Smooth muscle cell (in vitro differentiated cells): Measurements from ENCODE around the gene PRSS38. TPM values are rescaled to one million over a fixed set of nuclear protein-coding genes. Genes with fewer than 3 reads are reported as not detected.
"Not testable (repeated sequence)": the region's sequence is repeated elsewhere in the genome, so short reads cannot be mapped to it uniquely, and the experiment has no call there.

Source experiments
- DNase-seq: peaks from one replicate; lab custom pipeline; 2025; ENCODE audit not compliant: unreplicated experiment; lab: John Stamatoyannopoulos, UW
- H2AFZ ChIP-seq: fragments of 200-600 bp; sonication (generic); 2 replicates; pipeline ENCODE4 v1.6.0; 2016; ENCODE audit warnings: antibody characterized with exemption, low read depth, mild to moderate bottlenecking
- H3F3A ChIP-seq: fragments of 200-600 bp; sonication (generic); 2 replicates; pipeline ENCODE4 v1.6.0; 2017; ENCODE audit warnings: antibody characterized with exemption, low read depth
- H3K27ac ChIP-seq: fragments of 200-600 bp; sonication (generic); 2 replicates; pipeline ENCODE4 v1.5.1; 2016; ENCODE audit warnings: low read depth, mild to moderate bottlenecking
- H3K27me3 ChIP-seq: fragments of 200-600 bp; sonication (generic); 2 replicates; pipeline ENCODE4 v1.6.1; 2016; ENCODE audit warnings: low read depth, mild to moderate bottlenecking
- H3K36me3 ChIP-seq: fragments of 200-600 bp; sonication (generic); 2 replicates; pipeline ENCODE4 v1.5.1; 2016; ENCODE audit warnings: low read depth
- H3K4me1 ChIP-seq: fragments of 200-600 bp; sonication (generic); 2 replicates; pipeline ENCODE4 v1.5.1; 2016; ENCODE audit warnings: low read depth
- H3K4me2 ChIP-seq: fragments of 200-600 bp; sonication (generic); 2 replicates; pipeline ENCODE4 v1.6.0; 2016; ENCODE audit warnings: mild to moderate bottlenecking
- H3K4me3 ChIP-seq: fragments of 200-600 bp; sonication (generic); 2 replicates; pipeline ENCODE4 v1.5.1; 2016; ENCODE audit warnings: mild to moderate bottlenecking
- H3K79me2 ChIP-seq: fragments of 200-600 bp; sonication (generic); 2 replicates; pipeline ENCODE4 v1.6.0; 2016; ENCODE audit warnings: low read depth, mild to moderate bottlenecking
- H3K9ac ChIP-seq: fragments of 200-600 bp; sonication (generic); 2 replicates; pipeline ENCODE4 v1.6.0; 2016; ENCODE audit warnings: low read depth
- H3K9me3 ChIP-seq: fragments of 200-600 bp; sonication (generic); replicated peaks from 2 replicates; pipeline ENCODE4 v1.5.1; 2016; ENCODE audit warnings: low read depth
- H4K20me1 ChIP-seq: fragments of 200-600 bp; sonication (generic); 2 replicates; pipeline ENCODE4 v1.6.0; 2016; ENCODE audit warnings: low read depth
- CTCF ChIP-seq: fragments of 200-600 bp; sonication (generic); IDR thresholded peaks from 2 replicates; pipeline ENCODE4 v1.5.1; 2017; ENCODE audit warnings: borderline replicate concordance, mild to moderate bottlenecking, antibody characterized with exemption; ENCODE audit not compliant: insufficient read depth, poor library complexity, severe bottlenecking
- WGBS: methylation state at CpG from one replicate; pipeline ENCODE4 v1.1.7; 2016; ENCODE audit warnings: low lambda C conversion rate; 5-methylcytosine and 5-hydroxymethylcytosine counted together
- polyA plus RNA-seq: library from polyadenylated mRNA; unstranded; fragments of >200 nt; fragmentation: Nextera tagmentation; extraction: Ambion mirVana; gene quantifications from 2 replicates; pipeline ENCODE4 v1.2.1, GENCODE V29; 2016
- total RNA-seq: library from RNA; depleted of rRNA; stranded (reverse); fragments of >200 nt; gene quantifications from 2 replicates; pipeline ENCODE4 v1.2.3, GENCODE V29; 2014

Gene PRSS38
- total and polyA plus RNA-seq, 2 experiments from 2014 or later, result not detected

GRCh38 chr1:227869279-227869842, 53.9 kb downstream of the PRSS38 start:
- no peaks in the 10 kb centered on the region for H3K36me3 ChIP-seq
- H3K4me2 ChIP-seq, result no peak overlapping the region
- no peaks in the 10 kb centered on the region for H3K4me1 ChIP-seq
- no peaks in the 10 kb centered on the region for H3K9me3 ChIP-seq
- no peak overlapping the region for H2AFZ ChIP-seq
- no peaks in the 10 kb centered on the region for H3K27me3 ChIP-seq
- no peak for TF ChIP-seq CTCF
- no peak for DNase-seq
- no peaks in the 10 kb centered on the region for H3F3A ChIP-seq
- H3K4me3 ChIP-seq, result no peak overlapping the region
- no peaks in the 10 kb centered on the region for H4K20me1 ChIP-seq
- no peaks in the 10 kb centered on the region for H3K79me2 ChIP-seq
- H3K27ac ChIP-seq, result no peak overlapping the region
- WGBS, result 85% methylated on average over 5 of the region's 5 CpGs
- no peak overlapping the region for H3K9ac ChIP-seq

GRCh38 chr1:227869851-227870305, 54.4 kb downstream of the PRSS38 start:
- H2AFZ ChIP-seq, result no peak overlapping the region
- no peak overlapping the region for H3K9ac ChIP-seq
- no peak for TF ChIP-seq CTCF
- no peak for DNase-seq
- no peaks in the 10 kb centered on the region for H3K9me3 ChIP-seq
- H3K27me3 ChIP-seq, result no peaks in the 10 kb centered on the region
- no peaks in the 10 kb centered on the region for H4K20me1 ChIP-seq
- no peaks in the 10 kb centered on the region for H3K36me3 ChIP-seq
- H3K79me2 ChIP-seq, result no peaks in the 10 kb centered on the region
- 85% methylated on average over 5 of the region's 5 CpGs for WGBS
- H3K4me1 ChIP-seq, result no peaks in the 10 kb centered on the region
- H3K4me3 ChIP-seq, result no peak overlapping the region
- H3K4me2 ChIP-seq, result no peak overlapping the region
- H3K27ac ChIP-seq, result no peak overlapping the region
- no peaks in the 10 kb centered on the region for H3F3A ChIP-seq

- WGBS, result 84% methylated on average over 3 of the region's 3 CpGs
- H3K79me2 ChIP-seq, result no peaks in the 10 kb centered on the region
Measured at GRCh38 chr1:227870366-227870765, 54.9 kb downstream of the PRSS38 start.

GRCh38 chr1:227871892-227872291, 56.4 kb downstream of the PRSS38 start:
- 81% methylated on average over 5 of the region's 5 CpGs for WGBS
- not testable (repeated sequence) for H2AFZ ChIP-seq, H3F3A ChIP-seq, H3K27ac ChIP-seq, DNase-seq, H3K9me3 ChIP-seq, H3K79me2 ChIP-seq, H3K4me1 ChIP-seq, H3K4me2 ChIP-seq, H3K4me3 ChIP-seq, H3K27me3 ChIP-seq, H3K9ac ChIP-seq, H4K20me1 ChIP-seq, H3K36me3 ChIP-seq

More at GRCh38 chr1:227870366-227870765, 54.9 kb downstream of the PRSS38 start:
- Histone ChIP-seq H2AFZ (no peak overlapping the region), H3K27ac (no peak overlapping the region), H3K9me3 (no peaks in the 10 kb centered on the region), H3K27me3 (no peaks in the 10 kb centered on the region), H3F3A (no peaks in the 10 kb centered on the region), H3K36me3 (no peaks in the 10 kb centered on the region), H3K9ac (no peak overlapping the region), H3K4me2 (no peak overlapping the region), H3K4me1 (no peaks in the 10 kb centered on the region), H3K4me3 (no peak overlapping the region), H4K20me1 (no peaks in the 10 kb centered on the region)
- DNase-seq, result no peak
- TF ChIP-seq CTCF, result no peak

GRCh38 chr1:227877810-227878209, 62.3 kb downstream of the PRSS38 start:
- 87% methylated on average over 3 of the region's 3 CpGs for WGBS
- not testable (repeated sequence) for DNase-seq

More at GRCh38 chr1:227877810-227878209, 62.3 kb downstream of the PRSS38 start:
- not testable (repeated sequence) for H2AFZ ChIP-seq, H3K79me2 ChIP-seq, H3F3A ChIP-seq, H3K9me3 ChIP-seq, H3K4me3 ChIP-seq, H3K27me3 ChIP-seq, H3K4me1 ChIP-seq, H3K4me2 ChIP-seq, H3K36me3 ChIP-seq, H3K9ac ChIP-seq, H4K20me1 ChIP-seq, H3K27ac ChIP-seq
